Esophagus muscularis mucosa (tissue), 4 donors: ENCODE results near the gene ABCC4.

Experiments
- CTCF ChIP-seq, 3 experiments: fragments of 200-600 bp in 2 of 3; fragments of 450-650 bp in 1 of 3; sonication (generic) in 2 of 3; IDR thresholded peaks; one replicate each; pipeline ENCODE4 v1.5.1; 2017 to 2019; ENCODE audit warnings: antibody characterized with exemption in 3 of 3, mild to moderate bottlenecking in 2 of 3, moderate library complexity in 1 of 3
- EP300 ChIP-seq: sonication (generic); formaldehyde crosslinking; IDR thresholded peaks from one replicate; pipeline ENCODE4 v1.6.1; 2017; ENCODE audit warnings: antibody characterized with exemption
- POLR2A ChIP-seq: fragments of 450-650 bp; IDR thresholded peaks from one replicate; pipeline ENCODE4 v1.6.1; 2017; ENCODE audit warnings: antibody characterized with exemption, moderate library complexity, mild to moderate bottlenecking, low read depth
- POLR2AphosphoS5 ChIP-seq, 2 donors: sonication (generic); formaldehyde crosslinking; IDR thresholded peaks; one replicate each; pipeline ENCODE4 v1.6.1; 2017; ENCODE audit warnings: antibody characterized with exemption in 2 of 2

GRCh38 chr13:95111608-95112007, 189.6 kb downstream of the ABCC4 start:
- no peak for TF ChIP-seq CTCF (IDR thresholded peaks at IDR 0.05)
- no peak for TF ChIP-seq POLR2A
- TF ChIP-seq EP300 = no peak
- TF ChIP-seq POLR2AphosphoS5 (IDR thresholded peaks at IDR 0.05) = no peak
